H9 (cell line): ENCODE data around the gene INSIG1. TPM values are rescaled to one million over a fixed set of nuclear protein-coding genes. Genes with fewer than 3 reads are reported as not detected.
A peak's percentile ranks its signal among the peaks of the same experiment; 100 is the strongest.

Source experiments
- DNase-seq: peaks from one replicate; pipeline ENCODE4 v3.0.0-alpha.2; 2017
- H2AFZ ChIP-seq: one replicate; pipeline ENCODE4 v1.6.1; 2013; ENCODE audit warnings: mild to moderate bottlenecking, low read length, control low read depth, moderate library complexity
- H2AK5ac ChIP-seq: 2 replicates; pipeline ENCODE4 v1.6.1; 2013; ENCODE audit warnings: low read length, control low read depth, mixed read lengths; ENCODE audit not compliant: insufficient read length
- H2BK120ac ChIP-seq: one replicate; pipeline ENCODE4 v1.6.1; 2013; ENCODE audit warnings: low read depth, mild to moderate bottlenecking, low read length, control low read depth, inconsistent platforms; ENCODE audit not compliant: poor library complexity, severe bottlenecking
- H2BK12ac ChIP-seq: 2 replicates; pipeline ENCODE4 v1.6.1; 2013; ENCODE audit warnings: low read length, control low read depth, mixed read lengths, low read depth; ENCODE audit not compliant: insufficient read length
- H2BK15ac ChIP-seq: 2 replicates; pipeline ENCODE4 v1.6.1; 2013; ENCODE audit warnings: low read depth, low read length, control low read depth
- H2BK20ac ChIP-seq: one replicate; pipeline ENCODE4 v1.6.1; 2013; ENCODE audit warnings: low read depth, mild to moderate bottlenecking, low read length, control low read depth, inconsistent platforms; ENCODE audit not compliant: poor library complexity, severe bottlenecking
- H2BK5ac ChIP-seq: 2 replicates; pipeline ENCODE4 v1.6.1; 2013; ENCODE audit warnings: low read length, control low read depth, mixed read lengths; ENCODE audit not compliant: insufficient read length
- H3K14ac ChIP-seq: 2 replicates; pipeline ENCODE4 v1.6.1; 2013; ENCODE audit warnings: low read length, control low read depth; ENCODE audit not compliant: insufficient read depth
- H3K18ac ChIP-seq: 2 replicates; pipeline ENCODE4 v1.6.1; 2013; ENCODE audit warnings: low read depth, mild to moderate bottlenecking, mixed read lengths, low read length, control low read depth; ENCODE audit not compliant: insufficient read length
- H3K23ac ChIP-seq: 2 replicates; pipeline ENCODE4 v1.6.1; 2013; ENCODE audit warnings: low read length, control low read depth, mixed read lengths, low read depth; ENCODE audit not compliant: insufficient read length
- H3K23me2 ChIP-seq: 2 replicates; pipeline ENCODE4 v1.6.1; 2013; ENCODE audit warnings: low read depth, mild to moderate bottlenecking, mixed read lengths, low read length, control low read depth; ENCODE audit not compliant: insufficient read length, poor library complexity, severe bottlenecking
- H3K27ac ChIP-seq: 2 replicates; pipeline ENCODE4 v1.5.1; 2013; ENCODE audit warnings: low read length, control low read depth, mixed read lengths, low read depth; ENCODE audit not compliant: insufficient read length
- H3K27me3 ChIP-seq: 2 replicates; pipeline ENCODE4 v1.6.1; 2013; ENCODE audit warnings: low read length, control low read depth, inconsistent platforms; ENCODE audit not compliant: insufficient read depth
- H3K4ac ChIP-seq: 2 replicates; pipeline ENCODE4 v1.6.1; 2013; ENCODE audit warnings: low read depth, mild to moderate bottlenecking, control low read depth, inconsistent platforms, low read length, moderate library complexity
- H3K4me1 ChIP-seq: 2 replicates; pipeline ENCODE4 v1.6.1; 2013; ENCODE audit warnings: low read length, control low read depth, inconsistent platforms; ENCODE audit not compliant: insufficient read depth
- H3K4me2 ChIP-seq: 2 replicates; pipeline ENCODE4 v1.6.1; 2013; ENCODE audit warnings: low read length, control low read depth, mixed read lengths; ENCODE audit not compliant: insufficient read length, insufficient read depth
- H3K56ac ChIP-seq: 2 replicates; pipeline ENCODE4 v1.6.1; 2013; ENCODE audit warnings: low read depth, mild to moderate bottlenecking, mixed read lengths, low read length, control low read depth; ENCODE audit not compliant: insufficient read length
- H3K79me1 ChIP-seq: 2 replicates; pipeline ENCODE4 v1.6.1; 2013; ENCODE audit warnings: low read depth, mild to moderate bottlenecking, moderate library complexity, low read length, control low read depth, inconsistent platforms; ENCODE audit not compliant: insufficient read depth, poor library complexity, severe bottlenecking
- H3K79me2 ChIP-seq: 2 replicates; pipeline ENCODE4 v1.6.1; 2013; ENCODE audit warnings: low read length, control low read depth, inconsistent platforms; ENCODE audit not compliant: insufficient read depth
- H3K9ac ChIP-seq: 2 replicates; pipeline ENCODE4 v1.6.1; 2013; ENCODE audit warnings: low read length, control low read depth, mixed read lengths; ENCODE audit not compliant: insufficient read length; ENCODE audit errors: extremely low read depth
- H3K9me3 ChIP-seq: one replicate; pipeline ENCODE4 v1.6.1; 2013; ENCODE audit warnings: low read depth, low read length, inconsistent platforms; ENCODE audit not compliant: control insufficient read depth
- H3T11ph ChIP-seq: one replicate; pipeline ENCODE4 v1.6.1; 2013; ENCODE audit warnings: mild to moderate bottlenecking, low read length, control low read depth, inconsistent platforms
- H4K20me1 ChIP-seq: one replicate; pipeline ENCODE4 v1.6.1; 2013; ENCODE audit not compliant: control insufficient read depth, insufficient read length, insufficient read depth
- H4K5ac ChIP-seq: 2 replicates; pipeline ENCODE4 v1.6.1; 2013; ENCODE audit warnings: low read depth, mild to moderate bottlenecking, mixed read lengths, low read length, control low read depth; ENCODE audit not compliant: insufficient read length
- H4K8ac ChIP-seq: replicated peaks from 2 replicates; pipeline ENCODE4 v1.6.1; 2013; ENCODE audit warnings: low read length, control low read depth, mixed read lengths, low read depth; ENCODE audit not compliant: insufficient read length
- H4K91ac ChIP-seq: 2 replicates; pipeline ENCODE4 v1.6.1; 2013; ENCODE audit warnings: low read depth, mild to moderate bottlenecking, moderate library complexity, mixed read lengths, low read length, control low read depth; ENCODE audit not compliant: insufficient read length
- H3K27ac Mint-ChIP-seq, 3 experiments: 2 replicates in 2 of 3; 3 replicates in 1 of 3; pipeline ENCODE4 v1.8.0; 2020 to 2021; ENCODE audit warnings: mixed read lengths in 3 of 3, mild to moderate bottlenecking in 1 of 3, moderate library complexity in 1 of 3
- H3K27me3 Mint-ChIP-seq: 2 replicates; pipeline ENCODE4 v1.8.0; 2021; ENCODE audit warnings: low read depth, mild to moderate bottlenecking, moderate library complexity, mixed read lengths
- H3K36me3 Mint-ChIP-seq, 3 experiments: 2 replicates in 2 of 3; 3 replicates in 1 of 3; pipeline ENCODE4 v1.8.0; 2020 to 2021; ENCODE audit warnings: low read depth in 3 of 3, mixed read lengths in 3 of 3; ENCODE audit not compliant: insufficient read depth in 1 of 3
- H3K4me1 Mint-ChIP-seq, 2 experiments: 2 replicates each; pipeline ENCODE4 v1.8.0; 2020; ENCODE audit warnings: mixed read lengths in 2 of 2
- H3K4me3 Mint-ChIP-seq, 2 experiments: 2 replicates in 1 of 2; 3 replicates in 1 of 2; pipeline ENCODE4 v1.8.0; 2020 to 2021; ENCODE audit warnings: mild to moderate bottlenecking in 2 of 2, mixed read lengths in 2 of 2, moderate library complexity in 1 of 2
- H3K9me3 Mint-ChIP-seq, 2 experiments: 2 replicates in 1 of 2; 3 replicates in 1 of 2; pipeline ENCODE4 v1.8.0; 2020; ENCODE audit warnings: mild to moderate bottlenecking in 2 of 2, mixed read lengths in 2 of 2, moderate library complexity in 1 of 2
- CTCF ChIP-seq: fragments of 200-600 bp; sonication (generic); conservative IDR thresholded peaks from 3 replicates; pipeline ENCODE4 v1.8.0; 2021; ENCODE audit warnings: antibody characterized with exemption, mild to moderate bottlenecking
- WGBS: extraction: QIAGEN DNeasy Blood & Tissue Kit; methylation state at CpG from one replicate; pipeline ENCODE4 v1.1.7; 2013; ENCODE audit warnings: missing lambda C conversion rate, low lambda C conversion rate, mixed read lengths; ENCODE audit not compliant: insufficient read length; ENCODE audit errors: extremely low coverage; 5-methylcytosine and 5-hydroxymethylcytosine counted together
- total RNA-seq: library from RNA; stranded (reverse); gene quantifications from 2 replicates; pipeline ENCODE4 v1.2.1, GENCODE V29; 2021

Gene INSIG1
- total RNA-seq, 1 experiment from 2014 or later, result 23.3 TPM

- peak overlapping the region in 1 of 3 experiments; percentile 40; a peak in 1 of 7 replicates for H3K27ac Mint-ChIP-seq
- no peaks in the 10 kb centered on the region for H4K20me1 ChIP-seq
Measured at GRCh38 chr7:155303897-155304296, 6.2 kb downstream of the INSIG1 start.

More at GRCh38 chr7:155303897-155304296, 6.2 kb downstream of the INSIG1 start:
- no peaks in the 10 kb centered on the region for H3K27me3 Mint-ChIP-seq
- peaks cover 9% of the 10 kb centered on the region for H3K79me1 ChIP-seq
- no peak overlapping the region for H3K56ac ChIP-seq
- H4K91ac ChIP-seq, result no peak overlapping the region
- no peak overlapping the region for H4K5ac ChIP-seq
- no peak overlapping the region for H2BK5ac ChIP-seq
- no peak for TF ChIP-seq CTCF
- no peak overlapping the region for H2BK20ac ChIP-seq
- H3K9me3 Mint-ChIP-seq, result no peaks in the 10 kb centered on the region
- peaks cover 29 to 36% of the 10 kb centered on the region in 2 experiments for H3K4me1 Mint-ChIP-seq
- H3K9ac ChIP-seq, result no peak overlapping the region
- H2BK12ac ChIP-seq, result no peak overlapping the region
- H3K9me3 ChIP-seq, result no peaks in the 10 kb centered on the region
- no peak overlapping the region for H2BK15ac ChIP-seq
- H3K27ac ChIP-seq, result no peak overlapping the region
- H3K14ac ChIP-seq, result no peak overlapping the region
- no peak overlapping the region for H2BK120ac ChIP-seq
- no peak overlapping the region for H3T11ph ChIP-seq
- H3K27me3 ChIP-seq, result no peaks in the 10 kb centered on the region
- no peak overlapping the region for H3K18ac ChIP-seq
- peaks cover 50 to 70% (median 68%) of the 10 kb centered on the region in 3 experiments for H3K36me3 Mint-ChIP-seq
- H3K4ac ChIP-seq, result no peak overlapping the region
- H3K23me2 ChIP-seq, result peaks cover 7% of the 10 kb centered on the region
- peaks cover 22% of the 10 kb centered on the region; the same call in 1 of the 2 replicates for H3K79me2 ChIP-seq
- no CpG with 5 or more reads among the region's 10 CpGs for WGBS
- no peak overlapping the region for H3K4me3 Mint-ChIP-seq
- DNase-seq, result no peak
- no peak overlapping the region for H2AFZ ChIP-seq
- H2AK5ac ChIP-seq, result no peak overlapping the region
- no peak overlapping the region for H4K8ac ChIP-seq
- no peak overlapping the region for H3K4me2 ChIP-seq
- H3K4me1 ChIP-seq, result 0 out of 2 replicates have a peak, but pooled peaks cover 4% of the 10 kb centered on the region
- no peak overlapping the region for H3K23ac ChIP-seq
